ENCODE data around the gene IGLON5. TPM values are rescaled to one million over a fixed set of nuclear protein-coding genes. Genes with fewer than 3 reads are reported as not detected.

The IGLON5 gene
- polyA plus RNA-seq, 3 donors: 0.05 TPM; not detected in 2

- WGBS (ENCODE audit: insufficient coverage): 1% methylated on average over 9 of the region's 15 CpGs
- Mint-ChIP-seq H3K27me3 (ENCODE audit: low read depth in 3 of 3) (peaks cover 0 to 6% (median 0%) of the 10 kb centered on the region in 3 donors), H3K4me1 (peaks cover 71% of the 10 kb centered on the region), H3K4me3 (peak overlapping the region; percentile 96 to 99), H3K9me3 (no peaks in the 10 kb centered on the region), H3K27ac (peak overlapping the region; percentile 93 to 99 (median 97)), H3K36me3 (peaks cover 3 to 5% of the 10 kb centered on the region in 2 donors)
- TF ChIP-seq CTCF (IDR thresholded peaks at IDR 0.05): no peak
- Histone ChIP-seq H3K4me1 (ENCODE audit: control insufficient read depth in 1 of 2, insufficient read depth in 2 of 2, low read length in 2 of 2) (peaks cover 46 to 83% of the 10 kb centered on the region in 2 donors), H3K9ac (ENCODE audit: insufficient read depth, low read length, poor library complexity, severe bottlenecking) (peak overlapping the region; percentile 80), H3K4me2 (replicated peaks; ENCODE audit: extremely low read depth, low read length, poor library complexity, severe bottlenecking) (peak overlapping the region; percentile 100), H2AFZ (ENCODE audit: insufficient read depth, low read depth, low read length, poor library complexity, severe bottlenecking) (peak overlapping the region; percentile 90), H3K27ac (ENCODE audit: low read depth in 1 of 2, low read length in 2 of 2) (peak overlapping the region; percentile 92 to 93), H4K20me1 (ENCODE audit: insufficient read depth, low read length) (no peaks in the 10 kb centered on the region), H3K9me3 (replicated peaks in 1 of 2; ENCODE audit: control insufficient read depth in 1 of 2, insufficient read depth in 1 of 2, low read length in 2 of 2) (no peaks in the 10 kb centered on the region), H3K4me3 (replicated peaks in 1 of 3; ENCODE audit: low read depth in 2 of 3, low read length in 3 of 3) (peak overlapping the region; percentile 89 to 93 (median 91)), H3K79me2 (ENCODE audit: insufficient read depth, low read length) (peaks cover 74% of the 10 kb centered on the region), H3K27me3 (ENCODE audit: control insufficient read depth in 2 of 2, insufficient read depth in 2 of 2, low read length in 2 of 2) (no peaks in the 10 kb centered on the region), H3K36me3 (replicated peaks in 1 of 2; ENCODE audit: control insufficient read depth in 1 of 2, insufficient read depth in 2 of 2, low read length in 2 of 2) (no peaks in the 10 kb centered on the region)
- intact Hi-C loops (cut with micrococcal nuclease): loop anchor here (2.0 to 5.0 kb wide), 2 partner anchors 28 to 40 kb away; no protein-coding TSS in a partner anchor
- DNase-seq: no peak
Measured at GRCh38 chr19:51367255-51367564, 55.8 kb downstream of the IGLON5 start.

GRCh38 chr19:51367565-51368365 is 56.3 kb downstream of the IGLON5 start:
- TF ChIP-seq CTCF (IDR thresholded peaks at IDR 0.05): no peak
- H3K79me2 ChIP-seq (ENCODE audit: insufficient read depth, low read length): peaks cover 72% of the 10 kb centered on the region
- peak overlapping the region; percentile 89 to 93 (median 91) for H3K4me3 ChIP-seq (replicated peaks in 1 of 3; ENCODE audit: low read depth in 2 of 3, low read length in 3 of 3)
- H4K20me1 ChIP-seq (ENCODE audit: insufficient read depth, low read length): no peaks in the 10 kb centered on the region
- H3K4me1 ChIP-seq (ENCODE audit: control insufficient read depth in 1 of 2, insufficient read depth in 2 of 2, low read length in 2 of 2): peaks cover 51 to 83% of the 10 kb centered on the region in 2 donors
- H3K4me2 ChIP-seq (replicated peaks; ENCODE audit: extremely low read depth, low read length, poor library complexity, severe bottlenecking): peak overlapping the region; percentile 100
- peak; percentile 94 to 98 (median 95) for DNase-seq
- peak overlapping the region; percentile 96 to 99 for H3K4me3 Mint-ChIP-seq
- peaks cover 71% of the 10 kb centered on the region for H3K4me1 Mint-ChIP-seq
- peaks cover 3 to 5% of the 10 kb centered on the region in 2 donors for H3K36me3 Mint-ChIP-seq
- peak overlapping the region; percentile 92 to 93 for H3K27ac ChIP-seq (ENCODE audit: low read depth in 1 of 2, low read length in 2 of 2)
- H3K9me3 Mint-ChIP-seq: no peaks in the 10 kb centered on the region
- no peaks in the 10 kb centered on the region for H3K9me3 ChIP-seq (replicated peaks in 1 of 2; ENCODE audit: control insufficient read depth in 1 of 2, insufficient read depth in 1 of 2, low read length in 2 of 2)
- intact Hi-C loops (cut with micrococcal nuclease): loop anchor here (2.0 to 5.0 kb wide), 2 partner anchors 27 to 40 kb away; no protein-coding TSS in a partner anchor
- no peaks in the 10 kb centered on the region for H3K36me3 ChIP-seq (replicated peaks in 1 of 2; ENCODE audit: control insufficient read depth in 1 of 2, insufficient read depth in 2 of 2, low read length in 2 of 2)
- H3K27ac Mint-ChIP-seq: peak overlapping the region; percentile 93 to 99 (median 97)
- H3K27me3 ChIP-seq (ENCODE audit: control insufficient read depth in 2 of 2, insufficient read depth in 2 of 2, low read length in 2 of 2): no peaks in the 10 kb centered on the region
- H2AFZ ChIP-seq (ENCODE audit: insufficient read depth, low read depth, low read length, poor library complexity, severe bottlenecking): peak overlapping the region; percentile 90
- H3K27me3 Mint-ChIP-seq (ENCODE audit: low read depth in 3 of 3): peaks cover 0 to 6% (median 0%) of the 10 kb centered on the region in 3 donors
- WGBS (ENCODE audit: insufficient coverage): under 1% methylated on average over 58 of the region's 64 CpGs
- peak overlapping the region; percentile 80 for H3K9ac ChIP-seq (ENCODE audit: insufficient read depth, low read length, poor library complexity, severe bottlenecking)
